ENCODE data around the gene MED13L. TPM values are rescaled to one million over a fixed set of nuclear protein-coding genes. Genes with fewer than 3 reads are reported as not detected.

Gene MED13L
- total and polyA plus RNA-seq, 2 donors (not counting 3 experiments of a cell fraction or from before 2014, with no cell fraction given), result 27.4 to 93.6 TPM

DNA sequence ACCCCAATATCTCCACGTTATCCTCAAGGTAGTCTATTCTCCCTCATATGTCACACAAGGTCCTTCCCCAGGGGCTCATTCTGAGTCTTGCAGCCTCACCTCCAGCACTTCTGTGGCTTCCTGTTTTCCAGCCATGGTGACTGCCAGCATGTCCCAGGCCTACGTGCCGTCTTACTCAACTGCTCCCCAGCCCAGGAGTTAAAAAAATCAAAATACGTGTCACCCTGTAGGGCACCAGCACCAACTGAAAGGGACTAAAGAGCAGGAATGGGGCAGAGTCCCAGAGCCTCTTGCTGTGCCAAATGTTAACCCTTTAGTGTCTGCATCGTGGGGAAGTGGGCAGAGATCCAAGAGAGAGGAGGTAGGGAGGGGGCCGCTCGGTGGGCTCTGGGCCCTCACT, 37.0 kb upstream of the MED13L start:
- Histone ChIP-seq H3K9ac (replicated peaks; ENCODE audit: extremely low read depth, insufficient read depth, low read length) (no peak overlapping the region), H4K20me1 (replicated peaks; ENCODE audit: control insufficient read depth, extremely low read depth, insufficient read depth, low read length) (no peaks in the 10 kb centered on the region), H3K9me3 (replicated peaks; ENCODE audit: control insufficient read depth, insufficient read depth, low read length) (no peaks in the 10 kb centered on the region), H3K4me1 (ENCODE audit: control insufficient read depth, extremely low read depth, insufficient read depth, low read length) (peaks cover 2% of the 10 kb centered on the region), H3K36me3 (ENCODE audit: control insufficient read depth in 2 of 2, extremely low read depth in 1 of 2, insufficient read depth in 2 of 2, low read length in 2 of 2) (no peaks in the 10 kb centered on the region), H3K4me3 (replicated peaks in 1 of 3; ENCODE audit: insufficient read depth in 1 of 3, low read depth in 1 of 3, low read length in 3 of 3) (no peak overlapping the region), H2AFZ (ENCODE audit: low read depth, low read length) (no peak overlapping the region), H3K4me2 (ENCODE audit: insufficient read depth, low read length) (no peak overlapping the region), H3K27me3 (ENCODE audit: control insufficient read depth in 2 of 2, insufficient read depth in 2 of 2, low read length in 2 of 2) (peaks cover under 1 to 4% of the 10 kb centered on the region in 2 experiments), H3K79me2 (ENCODE audit: control insufficient read depth, insufficient read depth, low read length) (no peaks in the 10 kb centered on the region), H3K27ac (ENCODE audit: insufficient read depth, low read depth, low read length) (no peak overlapping the region), H3K9me1 (replicated peaks; ENCODE audit: control insufficient read depth, extremely low read depth, insufficient read depth, low read length) (no peaks in the 10 kb centered on the region)
- intact Hi-C loops (cut with micrococcal nuclease) (no loop called here), dilution Hi-C loops (cut with MboI; ENCODE audit: extremely low pct_ligation_motif_present, low sequenced_read_pairs) (no loop called here)
- CTCF ChIA-PET, result no interaction called here
- POLR2A ChIA-PET, result no interaction called here
- DNase-seq (ENCODE audit: low read depth, low spot score), result no peak
- no TSS peak for BruUV-seq (replicated peaks)
- no peak for FAIRE-seq
- TF ChIP-seq, protein P1, sequence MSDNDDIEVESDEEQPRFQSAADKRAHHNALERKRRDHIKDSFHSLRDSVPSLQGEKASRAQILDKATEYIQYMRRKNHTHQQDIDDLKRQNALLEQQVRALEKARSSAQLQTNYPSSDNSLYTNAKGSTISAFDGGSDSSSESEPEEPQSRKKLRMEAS (IDR thresholded peaks at IDR 0.05; ENCODE audit: insufficient read depth, insufficient read length), result no peak
- TF ChIP-seq GATA2 (IDR thresholded peaks at IDR 0.05; ENCODE audit: insufficient read depth, insufficient read length, low read depth, low read length) (no peak), MYC (IDR thresholded peaks at IDR 0.05; ENCODE audit: low read depth, low read length) (no peak), JUN (IDR thresholded peaks at IDR 0.05; ENCODE audit: borderline replicate concordance, insufficient read depth, insufficient read length, low read depth) (no peak), POLR2A (IDR thresholded peaks at IDR 0.05; ENCODE audit: low read depth, low read length) (no peak), POLR2AphosphoS5 (IDR thresholded peaks at IDR 0.05; ENCODE audit: insufficient read depth, low read depth, low read length) (no peak), FOS (IDR thresholded peaks at IDR 0.05; ENCODE audit: borderline replicate concordance, insufficient read depth, low read length) (no peak)
- TF ChIP-seq, protein P2, sequence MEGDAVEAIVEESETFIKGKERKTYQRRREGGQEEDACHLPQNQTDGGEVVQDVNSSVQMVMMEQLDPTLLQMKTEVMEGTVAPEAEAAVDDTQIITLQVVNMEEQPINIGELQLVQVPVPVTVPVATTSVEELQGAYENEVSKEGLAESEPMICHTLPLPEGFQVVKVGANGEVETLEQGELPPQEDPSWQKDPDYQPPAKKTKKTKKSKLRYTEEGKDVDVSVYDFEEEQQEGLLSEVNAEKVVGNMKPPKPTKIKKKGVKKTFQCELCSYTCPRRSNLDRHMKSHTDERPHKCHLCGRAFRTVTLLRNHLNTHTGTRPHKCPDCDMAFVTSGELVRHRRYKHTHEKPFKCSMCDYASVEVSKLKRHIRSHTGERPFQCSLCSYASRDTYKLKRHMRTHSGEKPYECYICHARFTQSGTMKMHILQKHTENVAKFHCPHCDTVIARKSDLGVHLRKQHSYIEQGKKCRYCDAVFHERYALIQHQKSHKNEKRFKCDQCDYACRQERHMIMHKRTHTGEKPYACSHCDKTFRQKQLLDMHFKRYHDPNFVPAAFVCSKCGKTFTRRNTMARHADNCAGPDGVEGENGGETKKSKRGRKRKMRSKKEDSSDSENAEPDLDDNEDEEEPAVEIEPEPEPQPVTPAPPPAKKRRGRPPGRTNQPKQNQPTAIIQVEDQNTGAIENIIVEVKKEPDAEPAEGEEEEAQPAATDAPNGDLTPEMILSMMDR (IDR thresholded peaks at IDR 0.05; ENCODE audit: extremely low read depth in 1 of 2, insufficient read depth in 1 of 2, low read depth in 1 of 2, low read length in 2 of 2), result no peak
